Chondrocyte (in vitro differentiated cells): Measurements from ENCODE around the gene PDIA3. TPM values are rescaled to one million over a fixed set of nuclear protein-coding genes. Genes with fewer than 3 reads are reported as not detected.

Experiments
- DNase-seq: peaks from one replicate; pipeline ENCODE4 v3.0.0; 2021; ENCODE audit warnings: mixed read lengths, low spot score
- H3K27ac Mint-ChIP-seq: one replicate; pipeline ENCODE4 v1.8.0; 2021; ENCODE audit warnings: mild to moderate bottlenecking, moderate library complexity, mixed read lengths; ENCODE audit not compliant: unreplicated experiment
- H3K27me3 Mint-ChIP-seq: 2 replicates; pipeline ENCODE4 v1.8.0; 2021; ENCODE audit warnings: low read depth, mixed read lengths
- H3K36me3 Mint-ChIP-seq: 2 replicates; pipeline ENCODE4 v1.8.0; 2021; ENCODE audit warnings: low read depth, mixed read lengths
- H3K4me1 Mint-ChIP-seq: 2 replicates; pipeline ENCODE4 v1.8.0; 2021; ENCODE audit warnings: low read depth, mild to moderate bottlenecking, mixed read lengths
- H3K4me3 Mint-ChIP-seq: one replicate; pipeline ENCODE4 v1.8.0; 2021; ENCODE audit warnings: mild to moderate bottlenecking, moderate library complexity, mixed read lengths; ENCODE audit not compliant: unreplicated experiment
- H3K9me3 Mint-ChIP-seq: 2 replicates; pipeline ENCODE4 v1.8.0; 2021; ENCODE audit warnings: low read depth, mixed read lengths
- total RNA-seq: library from RNA; stranded (reverse); gene quantifications from 3 replicates; pipeline ENCODE4 v1.2.1, GENCODE V29; 2021
- TF ChIP-seq, protein P1 (sequence below): fragments of 200-600 bp; sonication (generic); IDR thresholded peaks from 2 replicates; pipeline ENCODE4 v1.5.0; 2021; ENCODE audit warnings: antibody characterized with exemption, mild to moderate bottlenecking, moderate library complexity

Gene PDIA3
- total RNA-seq, 1 donor from 2014 or later = 532 TPM

DNA sequence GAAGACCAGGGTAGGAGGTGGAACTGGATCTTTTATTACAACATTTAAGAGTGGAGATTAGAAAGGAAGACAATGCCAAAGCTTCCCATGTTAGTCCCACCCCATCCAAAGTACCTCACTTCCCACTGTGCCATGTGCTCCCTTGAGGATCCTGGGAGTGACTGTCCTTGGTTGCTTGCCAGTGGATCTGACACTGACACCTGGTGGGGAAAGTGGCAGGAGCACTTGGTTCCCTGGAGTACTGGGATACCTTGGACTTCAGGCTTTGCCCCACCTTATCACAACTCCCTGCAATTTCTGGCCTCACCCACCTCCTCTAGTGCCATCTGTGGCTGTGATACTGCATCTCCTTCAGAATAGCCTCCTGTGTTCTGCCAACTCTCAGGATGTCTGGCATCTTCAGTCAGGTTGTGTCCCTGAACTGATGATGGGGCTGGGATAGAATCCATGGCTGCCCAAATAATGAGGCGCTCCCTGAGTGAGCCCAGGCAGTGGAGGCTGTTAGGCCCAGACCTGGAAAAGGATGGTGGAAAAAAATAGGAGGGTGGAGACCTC, 29.2 kb downstream of the PDIA3 start:
- H3K9me3 Mint-ChIP-seq = no peaks in the 10 kb centered on the region
- H3K27me3 Mint-ChIP-seq = no peaks in the 10 kb centered on the region
- peak overlapping the region; percentile 72 for H3K27ac Mint-ChIP-seq
- peaks cover 15% of the 10 kb centered on the region for H3K36me3 Mint-ChIP-seq
- H3K4me3 Mint-ChIP-seq = peak overlapping the region; percentile 84
- H3K4me1 Mint-ChIP-seq = peaks cover 22% of the 10 kb centered on the region
- no peak for DNase-seq
- TF ChIP-seq, protein P1, sequence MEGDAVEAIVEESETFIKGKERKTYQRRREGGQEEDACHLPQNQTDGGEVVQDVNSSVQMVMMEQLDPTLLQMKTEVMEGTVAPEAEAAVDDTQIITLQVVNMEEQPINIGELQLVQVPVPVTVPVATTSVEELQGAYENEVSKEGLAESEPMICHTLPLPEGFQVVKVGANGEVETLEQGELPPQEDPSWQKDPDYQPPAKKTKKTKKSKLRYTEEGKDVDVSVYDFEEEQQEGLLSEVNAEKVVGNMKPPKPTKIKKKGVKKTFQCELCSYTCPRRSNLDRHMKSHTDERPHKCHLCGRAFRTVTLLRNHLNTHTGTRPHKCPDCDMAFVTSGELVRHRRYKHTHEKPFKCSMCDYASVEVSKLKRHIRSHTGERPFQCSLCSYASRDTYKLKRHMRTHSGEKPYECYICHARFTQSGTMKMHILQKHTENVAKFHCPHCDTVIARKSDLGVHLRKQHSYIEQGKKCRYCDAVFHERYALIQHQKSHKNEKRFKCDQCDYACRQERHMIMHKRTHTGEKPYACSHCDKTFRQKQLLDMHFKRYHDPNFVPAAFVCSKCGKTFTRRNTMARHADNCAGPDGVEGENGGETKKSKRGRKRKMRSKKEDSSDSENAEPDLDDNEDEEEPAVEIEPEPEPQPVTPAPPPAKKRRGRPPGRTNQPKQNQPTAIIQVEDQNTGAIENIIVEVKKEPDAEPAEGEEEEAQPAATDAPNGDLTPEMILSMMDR = peak; percentile 68

GRCh38 chr15:43776101-43776717, 30.0 kb downstream of the PDIA3 start:
- peaks cover 10% of the 10 kb centered on the region for H3K36me3 Mint-ChIP-seq
- TF ChIP-seq, protein P1 = no peak
- H3K27ac Mint-ChIP-seq = peak overlapping the region; percentile 66
- H3K9me3 Mint-ChIP-seq = no peaks in the 10 kb centered on the region
- H3K4me3 Mint-ChIP-seq = peak overlapping the region; percentile 84
- H3K27me3 Mint-ChIP-seq = no peaks in the 10 kb centered on the region
- H3K4me1 Mint-ChIP-seq = peaks cover 22% of the 10 kb centered on the region
- no peak for DNase-seq

DNA sequence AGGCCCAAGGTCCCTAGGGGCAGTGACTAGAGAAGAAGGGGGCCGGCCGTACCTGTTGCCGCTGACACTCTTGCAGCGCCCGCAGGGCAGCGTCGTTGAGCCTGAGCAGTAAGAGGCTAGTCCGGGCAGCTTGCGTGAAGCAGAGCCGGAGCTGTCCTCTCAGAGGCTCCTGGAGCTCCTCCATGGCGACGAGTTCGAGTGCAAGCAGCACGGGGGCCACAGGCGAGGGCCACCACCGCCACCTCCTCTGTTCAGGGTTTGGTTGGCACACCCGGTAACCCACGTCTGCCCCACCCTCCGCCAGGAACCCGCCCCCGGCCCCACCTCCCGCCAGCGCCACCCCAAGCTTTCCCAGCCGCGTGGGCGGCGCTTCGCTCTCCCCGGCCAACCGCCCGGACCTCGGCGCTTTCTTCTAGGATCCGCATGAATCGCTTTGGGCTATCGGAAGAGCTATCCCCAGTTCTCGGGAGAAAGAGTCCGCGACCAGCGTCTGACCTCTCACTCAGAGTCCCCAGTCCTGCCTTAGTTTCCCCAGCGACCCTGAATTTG, 30.6 kb downstream of the PDIA3 start, which contains the start of gene ELL3:
ELL3 (minus strand) TSS at position 249 of the 549 bp plus-strand sequence; CDS start at position 184, 65 bp downstream.
- Mint-ChIP-seq H3K9me3 (no peaks in the 10 kb centered on the region), H3K36me3 (peaks cover 7% of the 10 kb centered on the region), H3K27me3 (no peaks in the 10 kb centered on the region), H3K4me3 (peak within 1 kb of the TSS; percentile 84), H3K27ac (peak within 1 kb of the TSS; percentile 94), H3K4me1 (peaks cover 21% of the 10 kb centered on the region)
- DNase-seq = no peak
- TF ChIP-seq, protein P1 = no peak

DNA sequence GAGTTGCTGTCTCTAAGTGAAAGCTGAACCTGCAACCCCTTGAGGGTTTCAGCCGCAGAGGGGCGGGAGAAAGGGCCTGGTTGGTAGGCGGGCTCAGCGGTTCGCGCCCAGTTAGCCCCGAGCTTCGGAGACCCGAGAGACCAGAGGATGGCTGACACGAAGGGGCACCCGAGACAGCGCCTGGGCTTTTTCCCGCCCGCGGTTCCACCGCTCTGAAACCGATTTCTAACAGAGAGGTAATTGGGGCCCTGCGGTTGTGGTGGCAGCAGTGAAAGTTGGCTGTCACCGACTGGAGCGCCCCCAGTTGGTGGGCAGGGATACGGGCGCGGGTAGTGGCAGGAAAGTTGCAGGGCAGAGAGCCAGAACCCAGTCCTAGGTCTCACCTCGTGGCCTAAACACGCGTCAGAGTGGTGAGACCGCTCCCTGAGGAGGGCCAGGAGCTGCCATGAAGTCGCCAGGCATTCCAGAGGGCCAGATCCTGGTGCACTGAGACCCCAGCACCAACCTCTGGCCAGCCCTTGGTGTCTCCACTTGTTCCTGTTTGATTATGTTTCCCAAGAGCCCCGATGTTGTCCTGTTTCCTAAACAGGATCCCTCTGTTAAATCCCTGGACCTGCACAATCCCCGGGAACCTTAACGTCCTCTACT, 31.2 kb downstream of the PDIA3 start:
- TF ChIP-seq, protein P1 = peak; percentile 96
- peaks cover 5% of the 10 kb centered on the region for H3K36me3 Mint-ChIP-seq
- no peaks in the 10 kb centered on the region for H3K9me3 Mint-ChIP-seq
- H3K4me1 Mint-ChIP-seq = peaks cover 19% of the 10 kb centered on the region
- peak overlapping the region; percentile 84 for H3K4me3 Mint-ChIP-seq
- H3K27ac Mint-ChIP-seq = peak overlapping the region; percentile 94
- no peak for DNase-seq
- H3K27me3 Mint-ChIP-seq = no peaks in the 10 kb centered on the region

DNA sequence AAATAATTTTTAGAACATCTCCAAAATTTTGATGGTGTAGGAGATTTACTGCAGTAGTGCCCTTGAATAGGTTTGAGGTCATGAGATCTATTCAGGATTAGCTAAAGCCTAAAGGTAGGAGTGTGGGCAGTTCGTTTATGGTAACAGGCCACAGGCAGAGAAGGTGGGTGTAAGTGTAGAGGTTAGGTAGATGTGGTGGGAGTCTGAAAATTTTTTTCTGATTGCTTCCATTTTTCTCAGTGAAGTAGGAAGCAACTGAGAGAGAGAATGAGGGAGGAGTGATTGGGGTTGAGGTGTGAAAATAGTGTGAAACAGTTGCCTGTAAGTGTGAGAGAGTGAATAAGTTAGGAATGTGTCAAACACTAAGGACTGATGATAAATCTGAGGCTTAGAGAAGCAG, 32.8 kb downstream of the PDIA3 start:
- no peak for DNase-seq
- Mint-ChIP-seq H3K9me3 (no peaks in the 10 kb centered on the region), H3K36me3 (peaks cover under 1% of the 10 kb centered on the region)

More for the DNA sequence above, 32.8 kb downstream of the PDIA3 start:
- Mint-ChIP-seq H3K4me1 (peaks cover 19% of the 10 kb centered on the region), H3K4me3 (no peak overlapping the region), H3K27ac (no peak overlapping the region), H3K27me3 (no peaks in the 10 kb centered on the region)
- TF ChIP-seq, protein P1 = no peak
